Measurements from ENCODE around the gene POFUT1. TPM values are rescaled to one million over a fixed set of nuclear protein-coding genes. Genes with fewer than 3 reads are reported as not detected.

Gene POFUT1
- total and polyA plus RNA-seq, 2 of the 8 experiments (the other 6 are each of a cell fraction or from before 2014, with no cell fraction given), result 19.4 to 24.4 TPM

DNA sequence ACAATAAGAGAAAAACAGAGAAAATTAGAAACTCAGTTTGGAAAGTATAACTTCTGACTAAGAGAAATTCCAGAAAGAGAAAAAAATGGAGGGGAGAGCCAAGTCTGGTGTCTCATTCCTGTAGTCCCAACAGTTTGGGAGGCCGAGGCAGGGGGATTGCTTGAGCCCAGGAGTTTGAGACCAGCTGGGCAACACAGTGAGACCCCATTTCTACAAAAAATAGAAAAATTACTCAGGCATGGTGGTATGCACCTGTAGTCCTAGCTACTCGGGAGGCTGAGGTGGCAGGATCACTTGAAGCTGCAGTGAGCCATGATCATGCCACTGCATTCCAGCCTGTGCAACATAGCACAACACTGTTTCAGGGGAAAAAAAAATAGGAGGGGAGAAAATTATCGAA lies 66.7 kb downstream of the POFUT1 start:
- WGBS, 2 experiments (ENCODE audit: extremely low coverage in 1 of 2, insufficient coverage in 1 of 2, insufficient read length in 1 of 2, insufficient replicate concordance in 2 of 2, low coverage in 1 of 2, low lambda C conversion rate in 2 of 2, missing lambda C conversion rate in 1 of 2), result 77% methylated on average over 3 of the region's 3 CpGs; no CpG with 5 or more reads in 1 of the 2 experiments

More for the DNA sequence above, 66.7 kb downstream of the POFUT1 start:
- H3K23me2 ChIP-seq (ENCODE audit: low read depth, low read length), result peaks cover 8% of the 10 kb centered on the region; the same call in 1 of the 2 replicates
- ChIA-PET CTCF (ENCODE audit: partially characterized antibody) (interaction anchor here (0.6 kb wide), 1 partner anchor 135 kb away, joined by 4 read pairs; no protein-coding TSS in a partner anchor), POLR2A (ENCODE audit: partially characterized antibody) (interaction anchor here (0.6 kb wide), 1 partner anchor 22 kb away, joined by 3 read pairs; no protein-coding TSS in a partner anchor)
- FAIRE-seq (no peak), DNase-seq (ENCODE audit: low read depth in 1 of 2, low spot score in 2 of 2) (no peak)
- H3K56ac ChIP-seq (replicated peaks; ENCODE audit: insufficient read length, low read depth, low read length), result no peak overlapping the region
- no peak overlapping the region for H3K4me2 ChIP-seq (ENCODE audit: insufficient read depth in 1 of 2, low read depth in 2 of 2, low read length in 2 of 2)
- no peak overlapping the region for H2BK5ac ChIP-seq (ENCODE audit: low read depth, low read length)
- H4K8ac ChIP-seq (ENCODE audit: extremely low read depth, insufficient read depth, low read length), result no peak overlapping the region
- H3K79me1 ChIP-seq (ENCODE audit: low read depth, low read length), result no peaks in the 10 kb centered on the region; the same call in 1 of the 2 replicates
- H2BK120ac ChIP-seq (replicated peaks; ENCODE audit: low read depth, low read length), result no peak overlapping the region
- no peaks in the 10 kb centered on the region for H3K36me3 ChIP-seq (ENCODE audit: control insufficient read depth in 2 of 4, insufficient read depth in 4 of 4, low read length in 3 of 4)
- H3K9me3 ChIP-seq (ENCODE audit: insufficient read depth in 2 of 2, low read depth in 1 of 2, low read length in 1 of 2), result peaks cover 9 to 32% of the 10 kb centered on the region in 2 experiments; a peak in 3 of 4 replicates
- H3K27me3 ChIP-seq (replicated peaks in 1 of 4; ENCODE audit: control insufficient read depth in 3 of 4, extremely low read depth in 1 of 4, insufficient read depth in 3 of 4, low read length in 3 of 4), result no peaks in the 10 kb centered on the region
- H2AK5ac ChIP-seq (ENCODE audit: low read depth, low read length), result no peak overlapping the region
- H2BK15ac ChIP-seq (ENCODE audit: low read length), result no peak overlapping the region
- H3K9ac ChIP-seq (replicated peaks in 1 of 4; ENCODE audit: extremely low read depth in 1 of 4, low read depth in 3 of 4, low read length in 3 of 4), result no peak overlapping the region
- no peak overlapping the region for H4K91ac ChIP-seq (replicated peaks; ENCODE audit: insufficient read length, low read length)
- no peak overlapping the region for H2AFZ ChIP-seq (ENCODE audit: low read length)
- no peak overlapping the region for H3K18ac ChIP-seq (ENCODE audit: extremely low read depth, low read length)
- no peak overlapping the region for H3K4me3 ChIP-seq (ENCODE audit: extremely low read depth in 1 of 4, insufficient read depth in 2 of 4, low read depth in 3 of 4, low read length in 4 of 4)
- H3K27ac ChIP-seq (ENCODE audit: low read depth, low read length), result no peak overlapping the region
- H2BK20ac ChIP-seq (ENCODE audit: low read length), result no peak overlapping the region
- no peaks in the 10 kb centered on the region for H4K20me1 ChIP-seq (replicated peaks in 1 of 2; ENCODE audit: control insufficient read depth in 1 of 2, insufficient read depth in 2 of 2, low read length in 2 of 2)
- no peak overlapping the region for H4K5ac ChIP-seq (ENCODE audit: insufficient read length, low read depth, low read length)
- H3K23ac ChIP-seq (ENCODE audit: insufficient read length), result no peak overlapping the region
- no peak overlapping the region for H3K14ac ChIP-seq (ENCODE audit: insufficient read length)
- no peak for TF ChIP-seq HDAC2 (IDR thresholded peaks at IDR 0.05; ENCODE audit: borderline replicate concordance in 1 of 2, low read depth in 2 of 2, low read length in 2 of 2)
- TF ChIP-seq KDM1A (IDR thresholded peaks at IDR 0.05; ENCODE audit: borderline replicate concordance, low read length), result no peak
- H3K4me1 ChIP-seq (replicated peaks in 1 of 4; ENCODE audit: control insufficient read depth in 3 of 4, insufficient read depth in 4 of 4, low read length in 3 of 4), result peaks cover 0 to 4% (median 0%) of the 10 kb centered on the region in 4 experiments; a peak in 3 of 7 replicates
- no peak overlapping the region for H2BK12ac ChIP-seq (ENCODE audit: low read depth, low read length)
- H3K79me2 ChIP-seq (ENCODE audit: control insufficient read depth in 1 of 2, insufficient read depth in 2 of 2, low read length in 2 of 2), result no peaks in the 10 kb centered on the region
- no peak overlapping the region for H3K4ac ChIP-seq (replicated peaks; ENCODE audit: insufficient read length, low read depth, low read length)
